ENCODE measurements around the gene RASL11B.

- TF ChIP-seq CTCF (IDR thresholded peaks at IDR 0.05) (no peak), POLR2A (IDR thresholded peaks at IDR 0.05) (no peak)
Measured at GRCh38 chr4:52874948-52875347, 12.8 kb downstream of the RASL11B start.
